Right atrium auricular region (tissue), 2 donors: Measurements from ENCODE around the gene ZNF280B. TPM values are rescaled to one million over a fixed set of nuclear protein-coding genes. Genes with fewer than 3 reads are reported as not detected.
"Not testable (repeated sequence)": the region's sequence is repeated elsewhere in the genome, so short reads cannot be mapped to it uniquely, and the experiment has no call there.

Experiments used
- DNase-seq: peaks from one replicate; pipeline ENCODE4 v3.0.0-alpha.2; 2019; ENCODE audit warnings: low spot score
- H3K27ac ChIP-seq, 2 donors: fragments of 200-600 bp; sonication (generic); 1 replicate in 1 of 2; 2 replicates in 1 of 2; pipeline ENCODE4 v1.5.1; 2016 to 2019
- H3K27me3 ChIP-seq, 2 donors: fragments of 200-600 bp; sonication (generic); one replicate each; pipeline versions ENCODE4 v1.5.1 to v1.6.0; 2017 to 2019
- H3K36me3 ChIP-seq: fragments of 200-600 bp; sonication (generic); one replicate; pipeline ENCODE4 v1.5.1; 2016
- H3K4me1 ChIP-seq, 2 donors: fragments of 200-600 bp; sonication (generic); one replicate each; pipeline versions ENCODE4 v1.5.1 to v1.6.0; 2017 to 2019
- H3K4me3 ChIP-seq, 2 donors: fragments of 200-600 bp; sonication (generic); 1 replicate in 1 of 2; 2 replicates in 1 of 2; pipeline ENCODE4 v1.5.1; 2017 to 2019; ENCODE audit warnings: mild to moderate bottlenecking in 1 of 2, moderate library complexity in 1 of 2
- H3K9me3 ChIP-seq, 2 donors: fragments of 200-600 bp; sonication (generic); one replicate each; pipeline ENCODE4 v1.5.1; 2019
- total RNA-seq, 2 donors: library from RNA; depleted of rRNA; stranded (reverse); fragments of >200 nt; gene quantifications; one replicate each; pipeline ENCODE4 v1.1.0, GENCODE V29; 2016
- TF ChIP-seq, protein P1 (sequence below), 2 donors: fragments of 200-600 bp; sonication (generic); IDR thresholded peaks; one replicate each; pipeline ENCODE4 v1.5.1; 2019; ENCODE audit warnings: antibody characterized with exemption in 2 of 2

ZNF280B gene
- total RNA-seq, 2 donors from 2014 or later = 1.1 to 1.2 TPM

DNA sequence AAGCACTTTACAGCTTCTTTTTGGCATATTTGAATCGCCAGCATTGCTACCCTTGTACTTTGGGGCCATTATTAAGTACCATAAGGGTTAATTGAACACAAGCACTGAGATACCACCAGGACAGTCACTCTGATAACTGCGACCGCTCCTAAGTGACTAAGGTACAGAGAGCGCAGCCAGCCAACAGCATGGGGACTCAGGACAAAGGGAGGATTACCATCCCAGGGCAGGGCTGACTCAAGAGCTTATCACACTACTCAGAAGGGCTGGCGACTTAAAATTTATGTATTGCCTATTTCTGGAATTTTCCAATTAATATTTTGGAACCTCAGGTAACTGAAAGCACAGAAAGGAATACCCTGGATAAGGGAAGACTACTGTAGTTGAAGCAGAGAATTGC, 11.0 kb upstream of the ZNF280B start:
- H3K36me3 ChIP-seq = no peaks in the 10 kb centered on the region
- DNase-seq = no peak
- no peak overlapping the region for H3K4me3 ChIP-seq
- H3K4me1 ChIP-seq = no peaks in the 10 kb centered on the region
- H3K27ac ChIP-seq = no peak overlapping the region
- no peaks in the 10 kb centered on the region for H3K9me3 ChIP-seq
- no peaks in the 10 kb centered on the region for H3K27me3 ChIP-seq
- TF ChIP-seq, protein P1, sequence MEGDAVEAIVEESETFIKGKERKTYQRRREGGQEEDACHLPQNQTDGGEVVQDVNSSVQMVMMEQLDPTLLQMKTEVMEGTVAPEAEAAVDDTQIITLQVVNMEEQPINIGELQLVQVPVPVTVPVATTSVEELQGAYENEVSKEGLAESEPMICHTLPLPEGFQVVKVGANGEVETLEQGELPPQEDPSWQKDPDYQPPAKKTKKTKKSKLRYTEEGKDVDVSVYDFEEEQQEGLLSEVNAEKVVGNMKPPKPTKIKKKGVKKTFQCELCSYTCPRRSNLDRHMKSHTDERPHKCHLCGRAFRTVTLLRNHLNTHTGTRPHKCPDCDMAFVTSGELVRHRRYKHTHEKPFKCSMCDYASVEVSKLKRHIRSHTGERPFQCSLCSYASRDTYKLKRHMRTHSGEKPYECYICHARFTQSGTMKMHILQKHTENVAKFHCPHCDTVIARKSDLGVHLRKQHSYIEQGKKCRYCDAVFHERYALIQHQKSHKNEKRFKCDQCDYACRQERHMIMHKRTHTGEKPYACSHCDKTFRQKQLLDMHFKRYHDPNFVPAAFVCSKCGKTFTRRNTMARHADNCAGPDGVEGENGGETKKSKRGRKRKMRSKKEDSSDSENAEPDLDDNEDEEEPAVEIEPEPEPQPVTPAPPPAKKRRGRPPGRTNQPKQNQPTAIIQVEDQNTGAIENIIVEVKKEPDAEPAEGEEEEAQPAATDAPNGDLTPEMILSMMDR (IDR thresholded peaks at IDR 0.05) = no peak

DNA sequence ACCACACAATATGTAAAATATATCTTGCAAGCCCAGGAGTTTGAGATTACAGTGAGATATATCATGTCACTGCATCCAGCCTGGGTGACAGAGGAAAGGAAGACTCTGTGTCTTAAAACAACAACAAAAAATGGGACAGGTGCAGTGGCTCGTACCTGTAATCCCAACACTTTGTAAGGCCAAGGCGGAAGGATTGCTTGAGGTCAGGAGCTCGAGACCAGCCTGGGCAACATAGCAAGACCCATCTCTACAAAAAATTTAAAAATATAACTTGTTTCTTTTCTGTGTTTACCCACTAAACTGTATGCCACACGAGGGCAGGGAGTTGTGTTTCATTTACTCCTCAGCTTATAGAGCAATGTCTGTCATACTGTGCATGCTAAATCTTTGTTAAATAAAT, 8.4 kb upstream of the ZNF280B start:
- no peaks in the 10 kb centered on the region for H3K27me3 ChIP-seq
- H3K27ac ChIP-seq = no peak overlapping the region
- no peak overlapping the region for H3K4me3 ChIP-seq
- no peaks in the 10 kb centered on the region for H3K4me1 ChIP-seq
- TF ChIP-seq, protein P1 (IDR thresholded peaks at IDR 0.05) = no peak
- no peaks in the 10 kb centered on the region for H3K36me3 ChIP-seq
- DNase-seq = no peak
- H3K9me3 ChIP-seq = no peaks in the 10 kb centered on the region

DNA sequence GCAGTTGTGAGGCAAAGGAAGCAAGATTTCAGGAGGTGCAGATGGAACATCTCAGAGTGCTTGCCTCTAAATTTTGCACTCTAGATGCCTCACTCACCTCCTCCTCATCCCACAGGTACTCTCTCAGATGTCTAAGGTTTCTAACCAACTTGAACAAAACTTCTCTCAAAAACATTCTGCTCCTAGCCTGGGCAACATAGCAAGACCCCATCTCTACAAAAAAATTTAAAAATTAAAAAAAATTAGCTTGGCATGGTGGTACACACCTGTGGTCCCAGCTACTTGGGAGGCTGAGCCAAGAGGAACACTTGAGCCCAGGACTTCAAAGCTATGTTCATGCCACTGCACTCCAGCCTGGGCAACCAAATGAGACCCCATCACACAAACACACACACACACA, 7.3 kb upstream of the ZNF280B start:
- TF ChIP-seq, protein P1 (IDR thresholded peaks at IDR 0.05) = no peak
- Histone ChIP-seq H3K36me3 (no peaks in the 10 kb centered on the region), H3K4me3 (no peak overlapping the region), H3K27ac (no peak overlapping the region), H3K9me3 (peaks cover 0 to under 1% of the 10 kb centered on the region in 2 donors), H3K27me3 (no peaks in the 10 kb centered on the region), H3K4me1 (no peaks in the 10 kb centered on the region)
- DNase-seq = no peak

DNA sequence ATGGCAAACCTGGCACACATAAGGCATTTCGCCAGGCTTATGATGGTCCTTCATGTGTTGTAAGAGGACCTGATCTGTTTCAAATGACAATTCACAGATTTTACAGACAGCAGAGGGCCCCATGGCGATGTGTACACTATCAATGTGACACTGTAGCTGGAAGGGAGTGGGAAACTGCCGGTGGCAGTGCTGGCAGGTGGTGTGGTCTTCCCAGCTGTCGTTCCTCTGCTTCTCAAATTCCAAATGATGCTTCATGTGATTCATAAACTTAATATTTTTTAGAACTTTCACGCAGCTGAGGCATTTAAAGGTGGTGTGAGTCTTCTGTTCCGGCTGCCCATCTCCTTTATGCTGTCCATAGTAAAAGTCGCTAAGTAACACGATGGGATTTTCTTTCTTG, 5.9 kb upstream of the ZNF280B start:
- not testable (repeated sequence) for H3K36me3 ChIP-seq, H3K27me3 ChIP-seq

DNA sequence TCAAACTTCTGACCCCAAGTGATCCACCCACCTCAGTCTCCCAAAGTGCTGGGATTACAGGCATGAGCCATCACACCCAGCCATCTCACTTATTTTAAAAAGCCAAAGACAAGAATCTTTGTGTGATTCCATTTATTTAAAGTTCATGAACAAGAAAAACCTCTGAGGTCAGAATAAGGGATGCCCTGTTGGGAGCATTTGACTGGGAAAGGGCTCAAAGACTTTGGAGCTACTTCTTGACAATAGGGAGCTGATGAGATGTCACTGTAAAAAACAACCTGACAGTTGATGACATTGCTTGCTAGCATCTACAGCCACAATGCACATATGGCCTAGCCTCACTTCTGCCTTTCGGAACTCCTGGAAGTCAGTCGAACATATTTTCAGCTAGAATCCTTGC, 5.1 kb upstream of the ZNF280B start:
- no peaks in the 10 kb centered on the region for H3K4me1 ChIP-seq
- no peaks in the 10 kb centered on the region for H3K27me3 ChIP-seq
- DNase-seq = no peak
- TF ChIP-seq, protein P1 (IDR thresholded peaks at IDR 0.05) = no peak
- no peak overlapping the region for H3K27ac ChIP-seq
- no peak overlapping the region for H3K4me3 ChIP-seq
- no peaks in the 10 kb centered on the region for H3K36me3 ChIP-seq
- peaks cover 0 to 20% of the 10 kb centered on the region in 2 donors for H3K9me3 ChIP-seq

More for the DNA sequence above, 5.9 kb upstream of the ZNF280B start:
- H3K27ac ChIP-seq, H3K4me1 ChIP-seq, H3K4me3 ChIP-seq, DNase-seq: not testable (repeated sequence)
- H3K9me3 ChIP-seq = peaks cover 0 to 15% of the 10 kb centered on the region in 2 donors

DNA sequence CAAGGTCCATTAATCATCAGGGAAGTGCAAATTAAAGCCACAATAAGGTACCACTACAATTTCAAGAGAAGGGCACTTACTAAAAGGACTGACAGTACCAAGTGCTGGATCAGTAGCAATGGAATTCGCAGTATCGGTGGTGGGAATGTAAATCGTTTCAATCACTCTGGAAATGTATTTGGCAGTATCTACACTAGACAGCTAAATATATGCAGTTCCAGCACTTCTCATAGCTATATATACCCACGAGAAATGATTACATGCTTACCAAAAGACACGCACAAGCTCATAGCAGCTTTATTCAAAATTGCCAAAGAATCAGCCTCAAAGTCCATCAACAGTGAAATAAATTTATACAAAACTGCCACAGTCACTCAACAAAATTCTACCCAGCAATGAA, 4.4 kb upstream of the ZNF280B start:
- Histone ChIP-seq H3K27me3 (no peaks in the 10 kb centered on the region), H3K9me3 (peaks cover 0 to 20% of the 10 kb centered on the region in 2 donors), H3K4me3 (no peak overlapping the region), H3K4me1 (no peaks in the 10 kb centered on the region), H3K36me3 (no peaks in the 10 kb centered on the region), H3K27ac (no peak overlapping the region)
- TF ChIP-seq, protein P1 (IDR thresholded peaks at IDR 0.05) = no peak
- DNase-seq = no peak

DNA sequence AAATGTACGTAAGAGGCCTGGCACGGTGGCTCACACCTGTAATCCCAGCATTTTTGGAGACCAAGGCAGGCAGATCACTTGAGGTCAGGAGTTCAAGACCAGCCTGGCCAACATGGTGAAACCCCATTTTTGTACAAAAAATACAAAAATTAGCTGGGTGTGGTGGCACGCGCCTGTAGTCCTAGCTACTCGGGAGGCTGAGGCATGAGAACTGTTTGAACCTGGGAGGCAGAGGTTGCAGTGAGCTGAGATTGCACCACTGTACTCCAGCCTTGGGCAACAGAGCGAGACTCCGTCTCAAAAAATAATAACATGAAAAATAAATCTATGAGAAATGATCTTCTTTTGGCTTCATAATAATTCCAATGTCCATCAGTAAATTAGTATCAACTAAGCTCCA, 2.3 kb upstream of the ZNF280B start:
- H3K27ac ChIP-seq, H3K4me3 ChIP-seq, DNase-seq, H3K4me1 ChIP-seq, H3K27me3 ChIP-seq, H3K36me3 ChIP-seq: not testable (repeated sequence)
- peaks cover 0 to 20% of the 10 kb centered on the region in 2 donors for H3K9me3 ChIP-seq

DNA sequence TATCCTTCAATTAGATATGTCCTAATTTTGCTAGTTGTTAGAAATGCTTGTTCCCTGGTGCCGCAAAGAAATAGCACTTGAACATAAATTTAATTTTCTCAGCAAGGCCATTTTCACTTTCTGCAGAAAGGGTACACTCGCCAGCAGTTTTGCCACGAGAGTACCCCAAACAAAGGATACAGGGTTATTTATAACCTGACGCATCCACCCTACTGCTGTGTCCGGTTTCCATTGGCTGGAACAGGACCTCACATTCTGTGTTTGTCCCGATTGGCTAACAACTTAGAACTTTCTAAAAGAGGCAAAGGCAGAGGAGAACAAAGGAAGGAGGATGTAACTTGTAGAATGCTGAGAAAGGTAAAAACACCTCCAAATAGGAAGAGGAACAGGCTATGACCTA, 1.4 kb upstream of the ZNF280B start:
- not testable (repeated sequence) for H3K4me3 ChIP-seq, H3K36me3 ChIP-seq, H3K27me3 ChIP-seq, H3K4me1 ChIP-seq, H3K27ac ChIP-seq, DNase-seq
- peaks cover 0 to 20% of the 10 kb centered on the region in 2 donors for H3K9me3 ChIP-seq
